Neural cell (in vitro differentiated cells): Measurements from ENCODE around the gene IGSF9B. TPM values are rescaled to one million over a fixed set of nuclear protein-coding genes. Genes with fewer than 3 reads are reported as not detected.
A peak's percentile ranks its signal among the peaks of the same experiment; 100 is the strongest.

Experiments used
- H2AFZ ChIP-seq: fragments of 200-600, 300-800 bp; sonication (generic), shearing (Covaris generic); 2 replicates; pipeline ENCODE4 v1.6.0; 2014; ENCODE audit warnings: low read depth, mild to moderate bottlenecking, antibody characterized with exemption, low read length, moderate library complexity
- H3F3A ChIP-seq: fragments of 200-600 bp; shearing (Covaris generic); 2 replicates; pipeline ENCODE4 v1.6.1; 2016; ENCODE audit warnings: mild to moderate bottlenecking, moderate library complexity, mixed read lengths, antibody characterized with exemption, low read length; ENCODE audit not compliant: insufficient read depth, poor library complexity, severe bottlenecking
- H3K27ac ChIP-seq: fragments of 200-600, 300-800 bp; sonication (generic), shearing (Covaris generic); 2 replicates; pipeline ENCODE4 v1.5.1; 2014; ENCODE audit warnings: mild to moderate bottlenecking, low read length, moderate library complexity
- H3K27me3 ChIP-seq: fragments of 300-800, 200-600 bp; sonication (generic), shearing (Covaris generic); 2 replicates; pipeline ENCODE4 v1.6.0; 2014; ENCODE audit warnings: mild to moderate bottlenecking, low read depth, low read length, moderate library complexity; ENCODE audit not compliant: insufficient read depth
- H3K36me3 ChIP-seq: fragments of 300-800, 200-600 bp; sonication (generic), shearing (Covaris generic); 2 replicates; pipeline ENCODE4 v1.5.1; 2014; ENCODE audit warnings: mild to moderate bottlenecking, antibody characterized with exemption, low read length, moderate library complexity; ENCODE audit not compliant: insufficient read depth
- H3K4me2 ChIP-seq: fragments of 300-800, 200-600 bp; sonication (generic), shearing (Covaris generic); 2 replicates; pipeline ENCODE4 v1.6.0; 2014; ENCODE audit warnings: mild to moderate bottlenecking, low read length
- H3K4me3 ChIP-seq: fragments of 300-800, 200-600 bp; sonication (generic), shearing (Covaris generic); 2 replicates; pipeline ENCODE4 v1.5.1; 2014; ENCODE audit warnings: mild to moderate bottlenecking, low read length, moderate library complexity
- H3K79me2 ChIP-seq: fragments of 200-600 bp; shearing (Covaris generic); replicated peaks from 2 replicates; pipeline ENCODE4 v1.6.0; 2014; ENCODE audit warnings: mild to moderate bottlenecking, low read length, moderate library complexity; ENCODE audit not compliant: insufficient read depth
- H3K9ac ChIP-seq: fragments of 300-800, 200-600 bp; sonication (generic), shearing (Covaris generic); 2 replicates; pipeline ENCODE4 v1.6.1; 2016; ENCODE audit warnings: mild to moderate bottlenecking, low read length, mixed read lengths
- H3K9me2 ChIP-seq: fragments of 200-600 bp; shearing (Covaris generic); 2 replicates; pipeline ENCODE4 v1.6.1; 2016; ENCODE audit warnings: mild to moderate bottlenecking, low read length, mixed read lengths; ENCODE audit not compliant: insufficient read depth
- H3K9me3 ChIP-seq: fragments of 200-600, 300-800 bp; sonication (generic), shearing (Covaris generic); 2 replicates; pipeline ENCODE4 v1.6.1; 2016; ENCODE audit warnings: mild to moderate bottlenecking, mixed run types, low read length, moderate library complexity, mixed read lengths
- H4K20me1 ChIP-seq: fragments of 200-600 bp; shearing (Covaris generic); 2 replicates; pipeline ENCODE4 v1.6.1; 2016; ENCODE audit warnings: mild to moderate bottlenecking, mixed run types; ENCODE audit not compliant: insufficient read depth
- CTCF ChIP-seq: fragments of 450-650 bp; IDR thresholded peaks from 2 replicates; pipeline ENCODE4 v1.5.1; 2014; ENCODE audit warnings: antibody characterized with exemption, mild to moderate bottlenecking, moderate library complexity; ENCODE audit not compliant: poor library complexity, severe bottlenecking
- EP300 ChIP-seq: fragments of 450-650 bp; conservative IDR thresholded peaks from 2 replicates; pipeline ENCODE4 v1.6.1; 2014; ENCODE audit warnings: antibody characterized with exemption, mild to moderate bottlenecking, moderate library complexity; ENCODE audit not compliant: poor library complexity, severe bottlenecking
- EZH2 ChIP-seq: fragments of 200-600, 300-800 bp; shearing (Covaris generic), sonication (generic); IDR thresholded peaks from 2 replicates; pipeline ENCODE4 v1.6.1; 2014; ENCODE audit warnings: antibody characterized with exemption, low read length, borderline replicate concordance, mild to moderate bottlenecking; ENCODE audit not compliant: insufficient read depth, poor library complexity, severe bottlenecking
- MXI1 ChIP-seq: fragments of 450-650 bp; conservative IDR thresholded peaks from 2 replicates; pipeline ENCODE4 v1.6.1; 2014; ENCODE audit warnings: antibody characterized with exemption, mild to moderate bottlenecking; ENCODE audit not compliant: poor library complexity, severe bottlenecking
- POLR2AphosphoS5 ChIP-seq: IDR thresholded peaks from 2 replicates; pipeline ENCODE4 v1.6.1; 2012
- REST ChIP-seq: IDR thresholded peaks from 2 replicates; pipeline ENCODE4 v1.6.1; 2012; ENCODE audit warnings: borderline replicate concordance
- SMC3 ChIP-seq: fragments of 450-650 bp; conservative IDR thresholded peaks from 2 replicates; pipeline ENCODE4 v1.6.1; 2014; ENCODE audit warnings: antibody characterized with exemption, mild to moderate bottlenecking, moderate library complexity; ENCODE audit not compliant: poor library complexity
- TAF1 ChIP-seq: IDR thresholded peaks from 2 replicates; pipeline ENCODE4 v1.6.1; 2012; ENCODE audit warnings: low read depth
- polyA plus RNA-seq: library from polyadenylated mRNA; depleted of rRNA; stranded (reverse); fragments of >200 nt; gene quantifications from 2 replicates; pipeline ENCODE4 v1.2.3, GENCODE V29; 2014

Gene IGSF9B
- polyA plus RNA-seq, 1 donor from 2014 or later, result 2.3 TPM

- no peaks in the 10 kb centered on the region for H3K9me3 ChIP-seq
- H3K79me2 ChIP-seq, result peaks cover 38% of the 10 kb centered on the region
These were observed 2.8 kb downstream of the IGSF9B start for GRCh38 chr11:133953999-133954398.

GRCh38 chr11:133953547-133953946 lies 3.2 kb downstream of the IGSF9B start:
- Histone ChIP-seq H3K9ac (no peak overlapping the region), H3K4me2 (no peak overlapping the region), H2AFZ (no peak overlapping the region), H3K9me2 (no peaks in the 10 kb centered on the region), H3F3A (no peaks in the 10 kb centered on the region), H3K36me3 (no peaks in the 10 kb centered on the region), H3K27me3 (peaks cover 20% of the 10 kb centered on the region), H4K20me1 (no peaks in the 10 kb centered on the region), H3K9me3 (no peaks in the 10 kb centered on the region), H3K27ac (no peak overlapping the region), H3K4me3 (peak overlapping the region; percentile 92), H3K79me2 (peaks cover 40% of the 10 kb centered on the region)
- no peak for TF ChIP-seq TAF1
- no peak for TF ChIP-seq POLR2AphosphoS5
- no peak for TF ChIP-seq EZH2

More at GRCh38 chr11:133953999-133954398, 2.8 kb downstream of the IGSF9B start:
- H4K20me1 ChIP-seq, result no peaks in the 10 kb centered on the region
- peaks cover 20% of the 10 kb centered on the region for H3K27me3 ChIP-seq
- peak overlapping the region; percentile 93 for H3K9ac ChIP-seq
- no peak for TF ChIP-seq REST
- no peak for TF ChIP-seq MXI1
- no peak for TF ChIP-seq POLR2AphosphoS5
- TF ChIP-seq TAF1, result no peak
- no peak for TF ChIP-seq EZH2
- TF ChIP-seq CTCF, result no peak
- no peak for TF ChIP-seq SMC3
- TF ChIP-seq EP300, result no peak
- no peak overlapping the region for H3K27ac ChIP-seq
- peak overlapping the region; percentile 92 for H3K4me3 ChIP-seq
- no peak overlapping the region for H2AFZ ChIP-seq
- peak overlapping the region; percentile 84 for H3K4me2 ChIP-seq
- H3K36me3 ChIP-seq, result no peaks in the 10 kb centered on the region
- no peaks in the 10 kb centered on the region for H3K9me2 ChIP-seq
- no peaks in the 10 kb centered on the region for H3F3A ChIP-seq
